ENCODE measurements around the gene TOMM40.
A peak's percentile ranks its signal among the peaks of the same experiment; 100 is the strongest.
"Not testable (repeated sequence)": the region's sequence is repeated elsewhere in the genome, so short reads cannot be mapped to it uniquely, and the experiment has no call there.

The TOMM40 gene

DNA sequence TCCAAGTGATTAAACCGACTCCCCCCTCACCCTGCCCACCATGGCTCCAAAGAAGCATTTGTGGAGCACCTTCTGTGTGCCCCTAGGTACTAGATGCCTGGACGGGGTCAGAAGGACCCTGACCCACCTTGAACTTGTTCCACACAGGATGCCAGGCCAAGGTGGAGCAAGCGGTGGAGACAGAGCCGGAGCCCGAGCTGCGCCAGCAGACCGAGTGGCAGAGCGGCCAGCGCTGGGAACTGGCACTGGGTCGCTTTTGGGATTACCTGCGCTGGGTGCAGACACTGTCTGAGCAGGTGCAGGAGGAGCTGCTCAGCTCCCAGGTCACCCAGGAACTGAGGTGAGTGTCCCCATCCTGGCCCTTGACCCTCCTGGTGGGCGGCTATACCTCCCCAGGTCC, 16.6 kb downstream of the TOMM40 start:
- H3K9ac ChIP-seq (ENCODE audit: low read length), result no peak overlapping the region
- H3K9me3 ChIP-seq (ENCODE audit: control insufficient read depth, low read length), result no peaks in the 10 kb centered on the region
- H3K36me3 ChIP-seq (ENCODE audit: control insufficient read depth, insufficient read depth, low read length), result no peaks in the 10 kb centered on the region
- peaks cover 26% of the 10 kb centered on the region for H3K4me1 ChIP-seq (ENCODE audit: control insufficient read depth, insufficient read depth, low read length)
- peaks cover 28% of the 10 kb centered on the region for H3K27me3 ChIP-seq (ENCODE audit: control insufficient read depth, insufficient read depth, low read length)
- no peak overlapping the region for H3K4me3 ChIP-seq (ENCODE audit: low read length)

DNA sequence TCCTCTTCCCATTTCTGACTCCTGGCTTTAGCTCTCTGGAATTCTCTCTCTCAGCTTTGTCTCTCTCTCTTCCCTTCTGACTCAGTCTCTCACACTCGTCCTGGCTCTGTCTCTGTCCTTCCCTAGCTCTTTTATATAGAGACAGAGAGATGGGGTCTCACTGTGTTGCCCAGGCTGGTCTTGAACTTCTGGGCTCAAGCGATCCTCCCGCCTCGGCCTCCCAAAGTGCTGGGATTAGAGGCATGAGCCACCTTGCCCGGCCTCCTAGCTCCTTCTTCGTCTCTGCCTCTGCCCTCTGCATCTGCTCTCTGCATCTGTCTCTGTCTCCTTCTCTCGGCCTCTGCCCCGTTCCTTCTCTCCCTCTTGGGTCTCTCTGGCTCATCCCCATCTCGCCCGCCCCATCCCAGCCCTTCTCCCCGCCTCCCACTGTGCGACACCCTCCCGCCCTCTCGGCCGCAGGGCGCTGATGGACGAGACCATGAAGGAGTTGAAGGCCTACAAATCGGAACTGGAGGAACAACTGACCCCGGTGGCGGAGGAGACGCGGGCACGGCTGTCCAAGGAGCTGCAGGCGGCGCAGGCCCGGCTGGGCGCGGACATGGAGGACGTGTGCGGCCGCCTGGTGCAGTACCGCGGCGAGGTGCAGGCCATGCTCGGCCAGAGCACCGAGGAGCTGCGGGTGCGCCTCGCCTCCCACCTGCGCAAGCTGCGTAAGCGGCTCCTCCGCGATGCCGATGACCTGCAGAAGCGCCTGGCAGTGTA, 17.2 kb downstream of the TOMM40 start:
- H3K4me3 ChIP-seq (ENCODE audit: low read length), result no peak overlapping the region
- H3K9me3 ChIP-seq (ENCODE audit: control insufficient read depth, low read length), result no peaks in the 10 kb centered on the region
- no peaks in the 10 kb centered on the region for H3K36me3 ChIP-seq (ENCODE audit: control insufficient read depth, insufficient read depth, low read length)
- H3K4me1 ChIP-seq (ENCODE audit: control insufficient read depth, insufficient read depth, low read length), result peaks cover 28% of the 10 kb centered on the region
- H3K27me3 ChIP-seq (ENCODE audit: control insufficient read depth, insufficient read depth, low read length), result peaks cover 31% of the 10 kb centered on the region
- H3K9ac ChIP-seq (ENCODE audit: low read length), result no peak overlapping the region

DNA sequence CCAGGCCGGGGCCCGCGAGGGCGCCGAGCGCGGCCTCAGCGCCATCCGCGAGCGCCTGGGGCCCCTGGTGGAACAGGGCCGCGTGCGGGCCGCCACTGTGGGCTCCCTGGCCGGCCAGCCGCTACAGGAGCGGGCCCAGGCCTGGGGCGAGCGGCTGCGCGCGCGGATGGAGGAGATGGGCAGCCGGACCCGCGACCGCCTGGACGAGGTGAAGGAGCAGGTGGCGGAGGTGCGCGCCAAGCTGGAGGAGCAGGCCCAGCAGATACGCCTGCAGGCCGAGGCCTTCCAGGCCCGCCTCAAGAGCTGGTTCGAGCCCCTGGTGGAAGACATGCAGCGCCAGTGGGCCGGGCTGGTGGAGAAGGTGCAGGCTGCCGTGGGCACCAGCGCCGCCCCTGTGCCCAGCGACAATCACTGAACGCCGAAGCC, 17.8 kb downstream of the TOMM40 start:
- peaks cover 31% of the 10 kb centered on the region for H3K27me3 ChIP-seq (ENCODE audit: control insufficient read depth, insufficient read depth, low read length)

DNA sequence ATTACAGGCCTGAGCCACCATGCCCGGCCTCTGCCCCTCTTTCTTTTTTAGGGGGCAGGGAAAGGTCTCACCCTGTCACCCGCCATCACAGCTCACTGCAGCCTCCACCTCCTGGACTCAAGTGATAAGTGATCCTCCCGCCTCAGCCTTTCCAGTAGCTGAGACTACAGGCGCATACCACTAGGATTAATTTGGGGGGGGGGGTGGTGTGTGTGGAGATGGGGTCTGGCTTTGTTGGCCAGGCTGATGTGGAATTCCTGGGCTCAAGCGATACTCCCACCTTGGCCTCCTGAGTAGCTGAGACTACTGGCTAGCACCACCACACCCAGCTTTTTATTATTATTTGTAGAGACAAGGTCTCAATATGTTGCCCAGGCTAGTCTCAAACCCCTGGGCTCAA, 18.7 kb downstream of the TOMM40 start:
- Histone ChIP-seq H3K27me3 (ENCODE audit: control insufficient read depth, insufficient read depth, low read length) (peaks cover 24% of the 10 kb centered on the region), H3K4me1 (ENCODE audit: control insufficient read depth, insufficient read depth, low read length) (peaks cover 38% of the 10 kb centered on the region), H3K36me3 (ENCODE audit: control insufficient read depth, insufficient read depth, low read length) (no peaks in the 10 kb centered on the region), H3K9me3 (ENCODE audit: control insufficient read depth, low read length) (no peaks in the 10 kb centered on the region), H3K4me3 (ENCODE audit: low read length) (no peak overlapping the region), H3K9ac (ENCODE audit: low read length) (no peak overlapping the region)

More for the DNA sequence above, 17.8 kb downstream of the TOMM40 start:
- no peak overlapping the region for H3K4me3 ChIP-seq (ENCODE audit: low read length)
- H3K9ac ChIP-seq (ENCODE audit: low read length), result no peak overlapping the region
- H3K4me1 ChIP-seq (ENCODE audit: control insufficient read depth, insufficient read depth, low read length), result peaks cover 31% of the 10 kb centered on the region
- H3K36me3 ChIP-seq (ENCODE audit: control insufficient read depth, insufficient read depth, low read length), result no peaks in the 10 kb centered on the region
- no peaks in the 10 kb centered on the region for H3K9me3 ChIP-seq (ENCODE audit: control insufficient read depth, low read length)

DNA sequence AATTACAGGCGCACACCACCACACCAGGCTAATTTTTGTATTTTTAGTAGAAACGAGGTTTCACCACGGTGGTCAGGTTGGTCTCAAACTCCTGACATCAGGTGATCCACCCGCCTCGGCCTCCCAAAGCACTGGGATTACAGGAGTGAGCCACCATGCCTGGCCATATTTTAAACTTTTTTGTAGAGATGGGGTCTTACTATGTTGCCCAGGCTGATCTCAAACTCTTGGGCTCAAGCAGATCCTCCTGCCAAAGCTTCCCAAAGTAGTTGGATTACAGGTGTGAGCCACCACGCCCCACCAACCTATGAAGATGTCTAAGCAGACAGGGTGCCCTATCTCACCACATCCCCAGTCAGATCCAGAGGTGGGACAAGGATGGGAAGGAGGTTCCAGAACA, 20.8 kb downstream of the TOMM40 start:
- H3K27me3 ChIP-seq (ENCODE audit: control insufficient read depth, insufficient read depth, low read length); H3K36me3 ChIP-seq (ENCODE audit: control insufficient read depth, insufficient read depth, low read length); H3K4me3 ChIP-seq (ENCODE audit: low read length); H3K9ac ChIP-seq (ENCODE audit: low read length); H3K9me3 ChIP-seq (ENCODE audit: control insufficient read depth, low read length): not testable (repeated sequence)
- peaks cover 27% of the 10 kb centered on the region for H3K4me1 ChIP-seq (ENCODE audit: control insufficient read depth, insufficient read depth, low read length)

DNA sequence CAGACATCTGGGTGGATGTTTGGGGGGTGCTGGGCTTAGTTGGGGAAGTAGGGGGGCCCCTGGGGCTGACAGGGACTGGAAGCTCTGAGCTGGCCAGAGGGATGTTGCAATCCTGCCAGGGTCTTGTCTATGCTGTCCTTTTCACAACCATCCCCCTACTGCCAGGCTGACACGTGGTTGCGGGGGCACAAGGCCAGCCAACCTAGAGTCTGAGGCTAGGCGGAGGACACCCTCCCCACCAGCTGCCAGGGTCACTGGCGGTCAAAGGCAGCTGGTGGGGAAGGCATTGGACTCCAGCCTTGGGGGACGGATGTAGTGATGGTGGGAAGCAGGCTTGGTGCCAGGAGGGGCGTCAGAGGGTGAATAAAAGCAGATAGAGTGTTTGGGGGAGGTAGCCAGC, 21.8 kb downstream of the TOMM40 start:
- H3K4me3 ChIP-seq (ENCODE audit: low read length), result no peak overlapping the region
- no peaks in the 10 kb centered on the region for H3K36me3 ChIP-seq (ENCODE audit: control insufficient read depth, insufficient read depth, low read length)
- H3K9ac ChIP-seq (ENCODE audit: low read length), result no peak overlapping the region
- H3K4me1 ChIP-seq (ENCODE audit: control insufficient read depth, insufficient read depth, low read length), result peaks cover 27% of the 10 kb centered on the region
- no peaks in the 10 kb centered on the region for H3K9me3 ChIP-seq (ENCODE audit: control insufficient read depth, low read length)
- peaks cover 5% of the 10 kb centered on the region for H3K27me3 ChIP-seq (ENCODE audit: control insufficient read depth, insufficient read depth, low read length)

DNA sequence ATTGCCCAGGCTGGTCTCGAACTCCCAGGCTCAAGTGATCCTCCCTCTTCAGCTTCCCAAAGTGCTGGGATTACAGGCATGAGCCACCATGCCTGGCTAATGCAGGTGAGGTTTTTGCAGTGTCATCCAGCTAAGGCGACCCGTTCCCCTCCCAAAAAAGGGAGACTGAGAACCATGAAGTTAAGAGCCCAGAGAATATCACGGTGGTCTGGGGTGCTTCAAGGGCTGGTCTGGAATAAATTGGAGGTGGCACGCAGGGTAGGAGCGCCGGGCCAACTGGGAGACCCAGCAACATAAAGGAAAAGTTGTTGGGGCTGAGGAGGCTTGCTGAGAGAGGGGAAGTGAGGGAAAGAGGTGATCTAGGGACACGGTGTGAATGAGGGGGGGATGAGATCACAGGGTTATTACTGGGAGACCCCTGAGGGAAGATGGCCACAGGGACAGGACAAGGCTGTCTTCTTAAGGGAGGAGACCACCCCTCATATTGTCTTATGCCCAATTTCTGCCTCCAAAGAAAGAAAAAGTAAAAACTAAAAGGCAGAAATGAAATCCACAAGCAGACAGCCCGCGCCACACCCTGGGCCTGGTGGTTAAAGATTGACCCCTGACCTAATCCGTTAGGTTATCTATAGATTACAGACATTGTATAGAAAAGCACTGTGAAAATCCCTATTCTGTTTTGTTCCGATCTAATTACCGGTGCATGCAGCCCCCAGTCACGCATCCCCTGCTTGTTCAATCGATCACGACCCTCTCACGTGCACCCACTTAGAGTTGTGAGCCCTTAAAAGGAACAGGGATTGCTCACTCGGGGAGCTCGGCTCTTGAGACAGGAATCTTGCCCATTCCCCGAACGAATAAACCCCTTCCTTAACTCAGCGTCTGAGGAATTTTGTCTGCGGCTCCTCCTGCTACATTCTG, 22.7 kb downstream of the TOMM40 start:
- peaks cover 27% of the 10 kb centered on the region for H3K4me1 ChIP-seq (ENCODE audit: control insufficient read depth, insufficient read depth, low read length)
- peak overlapping the region; percentile 22 for H3K9ac ChIP-seq (ENCODE audit: low read length)
- not testable (repeated sequence) for H3K27me3 ChIP-seq (ENCODE audit: control insufficient read depth, insufficient read depth, low read length); H3K36me3 ChIP-seq (ENCODE audit: control insufficient read depth, insufficient read depth, low read length); H3K4me3 ChIP-seq (ENCODE audit: low read length); H3K9me3 ChIP-seq (ENCODE audit: control insufficient read depth, low read length)

DNA sequence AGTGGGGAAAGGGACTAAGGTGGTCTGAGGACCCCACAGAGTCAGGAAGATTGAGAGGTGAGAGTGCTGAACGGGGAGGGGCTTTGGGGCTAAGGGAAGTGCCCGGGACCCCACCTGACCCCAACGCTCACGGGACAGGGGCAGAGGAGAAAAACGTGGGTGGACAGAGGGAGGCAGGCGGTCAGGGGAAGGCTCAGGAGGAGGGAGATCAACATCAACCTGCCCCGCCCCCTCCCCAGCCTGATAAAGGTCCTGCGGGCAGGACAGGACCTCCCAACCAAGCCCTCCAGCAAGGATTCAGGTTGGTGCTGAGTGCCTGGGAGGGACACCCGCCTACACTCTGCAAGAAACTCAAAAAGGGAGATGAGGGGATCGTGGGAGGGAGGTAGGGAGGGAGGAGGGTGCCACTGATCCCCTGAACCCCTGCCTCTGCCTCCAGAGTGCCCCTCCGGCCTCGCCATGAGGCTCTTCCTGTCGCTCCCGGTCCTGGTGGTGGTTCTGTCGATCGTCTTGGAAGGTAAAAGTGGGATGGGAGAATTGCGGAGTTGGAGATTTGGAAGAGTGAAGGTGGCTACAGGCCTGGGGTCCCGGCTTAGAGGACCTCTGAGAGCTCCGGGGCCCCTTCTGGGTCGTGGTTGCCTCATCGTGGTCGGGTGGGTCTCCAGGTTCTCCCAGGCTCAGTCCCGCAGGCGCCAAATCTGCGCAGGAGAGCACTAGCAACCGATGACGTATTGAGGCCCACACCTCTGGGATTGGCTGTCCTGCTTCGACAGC, 23.6 kb downstream of the TOMM40 start, which contains the start of gene APOC1:
APOC1 (plus strand) TSS at position 176 of the 774 bp plus-strand sequence; CDS start at position 460, 284 bp downstream.
- H3K4me1 ChIP-seq (ENCODE audit: control insufficient read depth, insufficient read depth, low read length), result peaks cover 27% of the 10 kb centered on the region
- H3K9me3 ChIP-seq (ENCODE audit: control insufficient read depth, low read length); H3K27me3 ChIP-seq (ENCODE audit: control insufficient read depth, insufficient read depth, low read length); H3K36me3 ChIP-seq (ENCODE audit: control insufficient read depth, insufficient read depth, low read length): not testable (repeated sequence)
- H3K9ac ChIP-seq (ENCODE audit: low read length), result peak within 1 kb of the TSS; percentile 58
- peak within 1 kb of the TSS; percentile 60 for H3K4me3 ChIP-seq (ENCODE audit: low read length)

DNA sequence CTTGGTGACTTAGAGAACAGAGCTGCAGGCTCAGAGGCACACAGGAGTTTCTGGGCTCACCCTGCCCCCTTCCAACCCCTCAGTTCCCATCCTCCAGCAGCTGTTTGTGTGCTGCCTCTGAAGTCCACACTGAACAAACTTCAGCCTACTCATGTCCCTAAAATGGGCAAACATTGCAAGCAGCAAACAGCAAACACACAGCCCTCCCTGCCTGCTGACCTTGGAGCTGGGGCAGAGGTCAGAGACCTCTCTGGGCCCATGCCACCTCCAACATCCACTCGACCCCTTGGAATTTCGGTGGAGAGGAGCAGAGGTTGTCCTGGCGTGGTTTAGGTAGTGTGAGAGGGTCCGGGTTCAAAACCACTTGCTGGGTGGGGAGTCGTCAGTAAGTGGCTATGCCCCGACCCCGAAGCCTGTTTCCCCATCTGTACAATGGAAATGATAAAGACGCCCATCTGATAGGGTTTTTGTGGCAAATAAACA, 33.2 kb downstream of the TOMM40 start:
- no peaks in the 10 kb centered on the region for H3K27me3 ChIP-seq (ENCODE audit: control insufficient read depth, insufficient read depth, low read length)
- H3K9ac ChIP-seq (ENCODE audit: low read length), result no peak overlapping the region
- H3K4me3 ChIP-seq (ENCODE audit: low read length), result no peak overlapping the region
- no peaks in the 10 kb centered on the region for H3K36me3 ChIP-seq (ENCODE audit: control insufficient read depth, insufficient read depth, low read length)
- no peaks in the 10 kb centered on the region for H3K9me3 ChIP-seq (ENCODE audit: control insufficient read depth, low read length)
- peaks cover 16% of the 10 kb centered on the region for H3K4me1 ChIP-seq (ENCODE audit: control insufficient read depth, insufficient read depth, low read length)

DNA sequence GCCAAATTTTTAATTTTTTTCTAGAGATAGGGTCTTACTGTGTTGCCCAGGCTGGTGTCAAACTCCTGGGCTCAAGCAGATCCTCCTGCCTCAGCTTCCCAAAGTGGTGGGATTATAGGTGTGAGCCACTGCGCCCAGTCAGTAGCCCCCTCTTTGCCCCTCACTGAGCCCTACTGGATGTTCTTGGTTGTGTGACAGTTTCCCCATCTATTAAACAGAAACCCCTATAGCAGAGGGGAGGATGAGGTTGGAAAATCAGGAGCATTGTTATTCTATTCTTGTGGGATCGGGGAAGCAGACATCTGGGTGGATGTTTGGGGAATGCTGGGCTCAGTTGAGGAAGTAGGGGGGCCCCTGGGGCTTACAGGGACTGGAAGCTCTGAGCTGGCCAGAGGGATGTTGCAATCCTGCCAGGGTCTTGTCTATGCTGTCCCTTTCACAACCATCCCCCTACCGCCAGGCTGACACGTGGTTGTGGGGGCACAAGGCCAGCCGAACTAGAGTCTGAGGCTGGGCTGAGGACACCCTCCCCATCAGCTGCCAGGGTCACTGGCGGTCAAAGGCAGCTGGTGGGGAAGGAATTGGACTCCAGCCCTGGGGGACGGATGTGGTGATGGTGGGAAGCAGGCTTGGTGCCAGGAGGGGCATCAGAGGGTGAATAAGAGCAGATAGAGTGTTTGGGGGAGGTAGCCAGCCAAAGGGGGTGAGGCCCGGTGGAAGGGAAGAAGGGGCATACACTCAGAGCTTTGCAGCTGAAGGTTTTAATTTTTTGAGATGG, 34.2 kb downstream of the TOMM40 start:
- Histone ChIP-seq H3K9ac (ENCODE audit: low read length) (no peak overlapping the region), H3K4me1 (ENCODE audit: control insufficient read depth, insufficient read depth, low read length) (peaks cover 16% of the 10 kb centered on the region), H3K27me3 (ENCODE audit: control insufficient read depth, insufficient read depth, low read length) (no peaks in the 10 kb centered on the region), H3K36me3 (ENCODE audit: control insufficient read depth, insufficient read depth, low read length) (no peaks in the 10 kb centered on the region), H3K9me3 (ENCODE audit: control insufficient read depth, low read length) (no peaks in the 10 kb centered on the region), H3K4me3 (ENCODE audit: low read length) (no peak overlapping the region)

Measured in mucosa of stomach (tissue), 1 donor.